HepG2 (cell line): ENCODE data around the gene ACADVL. TPM values are rescaled to one million over a fixed set of nuclear protein-coding genes. Genes with fewer than 3 reads are reported as not detected.
A peak's percentile ranks its signal among the peaks of the same experiment; 100 is the strongest.

ENCODE experiments used
- IRF2 ChIP-seq: IDR thresholded peaks from 2 replicates; pipeline ENCODE4 v1.6.1; 2018; ENCODE audit warnings: missing genetic modification reagents, missing compliant biosample characterization
- KMT2A ChIP-seq: sonication (generic); formaldehyde crosslinking; IDR thresholded peaks from 2 replicates; pipeline ENCODE4 v1.4.0; 2020; ENCODE audit warnings: missing genetic modification reagents
- PTBP1 ChIP-seq: fragments of 200-400 bp; formaldehyde crosslinking; IDR thresholded peaks from 2 replicates; pipeline ENCODE4 v1.6.1; 2018; ENCODE audit warnings: low read length, low read depth; ENCODE audit not compliant: poor library complexity, severe bottlenecking
- SAP130 ChIP-seq: IDR thresholded peaks from 2 replicates; pipeline ENCODE4 v1.6.1; 2016; ENCODE audit warnings: low read depth
- ZFP36L1 ChIP-seq: sonication (generic); formaldehyde crosslinking; IDR thresholded peaks from 2 replicates; pipeline ENCODE4 v1.8.0; 2022; ENCODE audit warnings: mild to moderate bottlenecking, missing genetic modification reagents, moderate library complexity
- ZNF567 ChIP-seq: sonication (generic); formaldehyde crosslinking; IDR thresholded peaks from 2 replicates; pipeline ENCODE4 v1.8.1; 2023; ENCODE audit warnings: mild to moderate bottlenecking, missing genetic modification reagents, borderline replicate concordance
- ZNF775 ChIP-seq: sonication (generic); formaldehyde crosslinking; IDR thresholded peaks from 2 replicates; pipeline ENCODE4 v1.4.0; 2020; ENCODE audit warnings: missing genetic modification reagents, mild to moderate bottlenecking, moderate library complexity, borderline replicate concordance
- polyA plus RNA-seq, 8 experiments: library from polyadenylated mRNA; depleted of rRNA in 3 of 8; stranded (reverse) in 7 of 8; unstranded in 1 of 8; fragments of >200 nt; fragmentation: Illumina TruSeq in 4 of 8; extraction: Trizol in 4 of 8; gene quantifications; 2 replicates each; pipeline versions ENCODE4 v1.2.1 to v1.2.3, GENCODE V29; 2011 to 2016; ENCODE audit warnings: low read depth in 4 of 8, missing spikeins in 1 of 8, mixed read lengths in 1 of 8; ENCODE audit not compliant: insufficient read depth in 1 of 8
- total RNA-seq, 5 experiments: library from RNA; depleted of rRNA; stranded (reverse); fragments of >200 nt; fragmentation: Illumina TruSeq; extraction: Trizol; gene quantifications; 2 replicates each; pipeline ENCODE4 v1.2.3, GENCODE V29; 2016; ENCODE audit warnings: low read depth in 1 of 5
- TF ChIP-seq, protein P1 (sequence below): sonication (generic); formaldehyde crosslinking; IDR thresholded peaks from one replicate; pipeline ENCODE4 v1.5.1; 2020; ENCODE audit warnings: mild to moderate bottlenecking, missing genetic modification reagents; ENCODE audit errors: not compliant biosample characterization
- TF ChIP-seq, protein P2 (sequence below): sonication (generic); formaldehyde crosslinking; IDR thresholded peaks from 2 replicates; pipeline ENCODE4 v1.4.0; 2020; ENCODE audit warnings: missing genetic modification reagents, mild to moderate bottlenecking, borderline replicate concordance
- TF ChIP-seq, protein P3 (sequence below): sonication (generic); formaldehyde crosslinking; IDR thresholded peaks from 2 replicates; pipeline ENCODE4 v1.8.1; 2022; ENCODE audit warnings: mild to moderate bottlenecking, missing genetic modification reagents
- TF ChIP-seq, protein P4 (sequence below): sonication (generic); IDR thresholded peaks from 2 replicates; pipeline ENCODE4 v1.6.1; 2016; ENCODE audit warnings: low read depth, borderline replicate concordance

The ACADVL gene
- total and polyA plus RNA-seq, 2 of the 13 experiments (the other 11 are each of a cell fraction or from before 2014, with no cell fraction given) = 219 to 412 TPM

DNA sequence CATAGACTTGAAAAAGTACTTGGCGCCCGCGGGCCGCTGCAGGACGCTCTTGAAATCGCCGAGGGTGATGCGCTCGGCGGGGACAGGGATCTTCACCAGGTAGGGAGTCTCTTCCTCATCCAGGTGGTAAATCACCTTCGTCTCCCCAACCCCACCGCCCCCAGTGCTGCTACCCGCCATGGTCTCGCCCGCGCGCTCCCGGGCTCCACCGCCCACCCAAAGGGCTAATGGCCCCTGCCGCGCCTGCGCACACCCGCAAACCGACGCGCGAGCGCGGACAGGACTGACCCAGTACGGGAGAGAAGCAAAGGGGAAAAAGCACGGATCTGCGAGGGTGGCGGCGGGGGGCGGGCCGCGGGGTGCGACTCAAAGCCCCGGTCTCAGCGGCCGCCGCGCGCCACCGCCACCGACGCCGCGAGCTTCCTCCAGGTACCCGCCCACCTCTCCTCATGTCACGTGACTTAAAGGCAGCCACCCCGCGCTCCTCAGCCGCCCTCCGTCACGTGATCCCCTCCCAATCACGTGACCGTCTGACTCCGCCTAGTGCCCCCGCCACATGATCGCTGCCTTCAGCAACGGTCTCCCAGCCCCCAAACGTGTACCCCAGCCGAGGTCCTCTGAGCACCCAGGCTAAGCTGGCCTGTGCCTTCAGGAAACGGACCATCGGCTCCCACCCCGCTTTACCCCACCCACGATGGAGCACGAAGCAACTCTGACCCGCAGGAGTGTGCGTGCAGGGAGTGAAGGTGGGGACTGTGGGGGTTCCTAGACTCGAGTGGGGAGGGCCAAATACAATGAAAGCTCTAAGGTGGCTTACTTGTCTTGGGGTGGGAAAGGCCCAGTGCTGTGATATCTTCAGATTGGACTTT is 14.6 kb downstream of the ACADVL start, which contains the start of gene DVL2 (continued):
- TF ChIP-seq ZFP36L1 (CRISPR knock-in tag) (no peak), ZNF567 (peak; percentile 85; the same call in 1 of the 2 replicates), KMT2A (peak; percentile 58; the same call in 1 of the 2 replicates), SAP130 (CRISPR knock-in tag) (peak; percentile 98), IRF2 (CRISPR knock-in tag) (peak; percentile 97), ZNF775 (CRISPR knock-in tag) (no peak), PTBP1 (no peak)
- TF ChIP-seq, protein P1, sequence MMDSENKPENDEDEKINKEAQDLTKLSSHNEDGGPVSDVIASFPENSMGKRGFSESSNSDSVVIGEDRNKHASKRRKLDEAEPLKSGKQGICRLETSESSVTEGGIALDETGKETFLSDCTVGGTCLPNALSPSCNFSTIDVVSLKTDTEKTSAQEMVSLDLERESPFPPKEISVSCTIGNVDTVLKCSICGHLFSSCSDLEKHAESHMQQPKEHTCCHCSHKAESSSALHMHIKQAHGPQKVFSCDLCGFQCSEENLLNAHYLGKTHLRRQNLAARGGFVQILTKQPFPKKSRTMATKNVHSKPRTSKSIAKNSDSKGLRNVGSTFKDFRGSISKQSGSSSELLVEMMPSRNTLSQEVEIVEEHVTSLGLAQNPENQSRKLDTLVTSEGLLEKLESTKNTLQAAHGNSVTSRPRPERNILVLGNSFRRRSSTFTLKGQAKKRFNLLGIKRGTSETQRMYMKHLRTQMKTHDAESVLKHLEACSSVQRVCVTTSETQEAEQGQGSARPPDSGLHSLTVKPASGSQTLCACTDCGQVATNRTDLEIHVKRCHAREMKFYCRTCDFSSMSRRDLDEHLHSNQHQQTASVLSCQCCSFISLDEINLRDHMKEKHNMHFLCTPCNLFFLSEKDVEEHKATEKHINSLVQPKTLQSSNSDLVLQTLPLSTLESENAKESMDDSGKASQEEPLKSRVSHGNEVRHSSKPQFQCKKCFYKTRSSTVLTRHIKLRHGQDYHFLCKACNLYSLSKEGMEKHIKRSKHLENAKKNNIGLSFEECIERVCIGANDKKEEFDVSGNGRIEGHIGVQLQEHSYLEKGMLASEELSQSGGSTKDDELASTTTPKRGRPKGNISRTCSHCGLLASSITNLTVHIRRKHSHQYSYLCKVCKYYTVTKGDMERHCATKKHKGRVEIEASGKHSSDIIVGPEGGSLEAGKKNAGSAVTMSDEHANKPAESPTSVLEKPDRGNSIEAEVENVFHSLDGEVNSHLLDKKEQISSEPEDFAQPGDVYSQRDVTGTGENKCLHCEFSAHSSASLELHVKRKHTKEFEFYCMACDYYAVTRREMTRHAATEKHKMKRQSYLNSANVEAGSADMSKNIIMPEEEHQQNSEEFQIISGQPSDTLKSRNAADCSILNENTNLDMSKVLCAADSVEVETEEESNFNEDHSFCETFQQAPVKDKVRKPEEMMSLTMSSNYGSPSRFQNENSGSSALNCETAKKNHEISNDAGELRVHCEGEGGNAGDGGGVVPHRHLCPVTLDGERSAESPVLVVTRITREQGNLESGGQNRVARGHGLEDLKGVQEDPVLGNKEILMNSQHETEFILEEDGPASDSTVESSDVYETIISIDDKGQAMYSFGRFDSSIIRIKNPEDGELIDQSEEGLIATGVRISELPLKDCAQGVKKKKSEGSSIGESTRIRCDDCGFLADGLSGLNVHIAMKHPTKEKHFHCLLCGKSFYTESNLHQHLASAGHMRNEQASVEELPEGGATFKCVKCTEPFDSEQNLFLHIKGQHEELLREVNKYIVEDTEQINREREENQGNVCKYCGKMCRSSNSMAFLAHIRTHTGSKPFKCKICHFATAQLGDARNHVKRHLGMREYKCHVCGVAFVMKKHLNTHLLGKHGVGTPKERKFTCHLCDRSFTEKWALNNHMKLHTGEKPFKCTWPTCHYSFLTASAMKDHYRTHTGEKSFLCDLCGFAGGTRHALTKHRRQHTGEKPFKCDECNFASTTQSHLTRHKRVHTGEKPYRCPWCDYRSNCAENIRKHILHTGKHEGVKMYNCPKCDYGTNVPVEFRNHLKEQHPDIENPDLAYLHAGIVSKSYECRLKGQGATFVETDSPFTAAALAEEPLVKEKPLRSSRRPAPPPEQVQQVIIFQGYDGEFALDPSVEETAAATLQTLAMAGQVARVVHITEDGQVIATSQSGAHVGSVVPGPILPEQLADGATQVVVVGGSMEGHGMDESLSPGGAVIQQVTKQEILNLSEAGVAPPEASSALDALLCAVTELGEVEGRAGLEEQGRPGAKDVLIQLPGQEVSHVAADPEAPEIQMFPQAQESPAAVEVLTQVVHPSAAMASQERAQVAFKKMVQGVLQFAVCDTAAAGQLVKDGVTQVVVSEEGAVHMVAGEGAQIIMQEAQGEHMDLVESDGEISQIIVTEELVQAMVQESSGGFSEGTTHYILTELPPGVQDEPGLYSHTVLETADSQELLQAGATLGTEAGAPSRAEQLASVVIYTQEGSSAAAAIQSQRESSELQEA = peak; percentile 68
- TF ChIP-seq, protein P2, sequence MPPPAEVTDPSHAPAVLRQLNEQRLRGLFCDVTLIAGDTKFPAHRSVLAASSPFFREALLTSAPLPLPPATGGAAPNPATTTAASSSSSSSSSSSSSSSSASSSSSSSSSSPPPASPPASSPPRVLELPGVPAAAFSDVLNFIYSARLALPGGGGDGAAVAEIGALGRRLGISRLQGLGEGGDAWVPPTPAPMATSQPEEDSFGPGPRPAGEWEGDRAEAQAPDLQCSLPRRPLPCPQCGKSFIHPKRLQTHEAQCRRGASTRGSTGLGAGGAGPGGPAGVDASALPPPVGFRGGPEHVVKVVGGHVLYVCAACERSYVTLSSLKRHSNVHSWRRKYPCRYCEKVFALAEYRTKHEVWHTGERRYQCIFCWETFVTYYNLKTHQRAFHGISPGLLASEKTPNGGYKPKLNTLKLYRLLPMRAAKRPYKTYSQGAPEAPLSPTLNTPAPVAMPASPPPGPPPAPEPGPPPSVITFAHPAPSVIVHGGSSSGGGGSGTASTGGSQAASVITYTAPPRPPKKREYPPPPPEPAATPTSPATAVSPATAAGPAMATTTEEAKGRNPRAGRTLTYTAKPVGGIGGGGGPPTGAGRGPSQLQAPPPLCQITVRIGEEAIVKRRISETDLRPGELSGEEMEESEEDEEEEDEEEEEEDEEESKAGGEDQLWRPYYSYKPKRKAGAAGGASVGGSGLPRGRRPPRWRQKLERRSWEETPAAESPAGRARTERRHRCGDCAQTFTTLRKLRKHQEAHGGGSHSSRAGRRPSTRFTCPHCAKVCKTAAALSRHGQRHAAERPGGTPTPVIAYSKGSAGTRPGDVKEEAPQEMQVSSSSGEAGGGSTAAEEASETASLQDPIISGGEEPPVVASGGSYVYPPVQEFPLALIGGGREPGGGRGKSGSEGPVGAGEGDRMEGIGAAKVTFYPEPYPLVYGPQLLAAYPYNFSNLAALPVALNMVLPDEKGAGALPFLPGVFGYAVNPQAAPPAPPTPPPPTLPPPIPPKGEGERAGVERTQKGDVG = peak; percentile 52; the same call in 1 of the 2 replicates
- TF ChIP-seq, protein P3, sequence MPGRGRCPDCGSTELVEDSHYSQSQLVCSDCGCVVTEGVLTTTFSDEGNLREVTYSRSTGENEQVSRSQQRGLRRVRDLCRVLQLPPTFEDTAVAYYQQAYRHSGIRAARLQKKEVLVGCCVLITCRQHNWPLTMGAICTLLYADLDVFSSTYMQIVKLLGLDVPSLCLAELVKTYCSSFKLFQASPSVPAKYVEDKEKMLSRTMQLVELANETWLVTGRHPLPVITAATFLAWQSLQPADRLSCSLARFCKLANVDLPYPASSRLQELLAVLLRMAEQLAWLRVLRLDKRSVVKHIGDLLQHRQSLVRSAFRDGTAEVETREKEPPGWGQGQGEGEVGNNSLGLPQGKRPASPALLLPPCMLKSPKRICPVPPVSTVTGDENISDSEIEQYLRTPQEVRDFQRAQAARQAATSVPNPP = peak; percentile 62; the same call in 1 of the 2 replicates
- TF ChIP-seq, protein P4, sequence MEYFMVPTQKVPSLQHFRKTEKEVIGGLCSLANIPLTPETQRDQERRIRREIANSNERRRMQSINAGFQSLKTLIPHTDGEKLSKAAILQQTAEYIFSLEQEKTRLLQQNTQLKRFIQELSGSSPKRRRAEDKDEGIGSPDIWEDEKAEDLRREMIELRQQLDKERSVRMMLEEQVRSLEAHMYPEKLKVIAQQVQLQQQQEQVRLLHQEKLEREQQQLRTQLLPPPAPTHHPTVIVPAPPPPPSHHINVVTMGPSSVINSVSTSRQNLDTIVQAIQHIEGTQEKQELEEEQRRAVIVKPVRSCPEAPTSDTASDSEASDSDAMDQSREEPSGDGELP = peak; percentile 62; the same call in 1 of the 2 replicates
